Kidney epithelial cell (primary cell): Measurements from ENCODE around the gene CACNA1I. TPM values are rescaled to one million over a fixed set of nuclear protein-coding genes. Genes with fewer than 3 reads are reported as not detected.

Experiments
- DNase-seq: peaks from one replicate; pipeline ENCODE4 v3.0.0-alpha.2; 2010; ENCODE audit warnings: low read depth
- H3K27me3 ChIP-seq: 2 replicates; pipeline ENCODE4 v1.6.0; 2011; ENCODE audit warnings: low read length; ENCODE audit not compliant: control insufficient read depth, insufficient read depth
- H3K36me3 ChIP-seq: 2 replicates; pipeline ENCODE4 v1.5.1; 2011; ENCODE audit warnings: low read length; ENCODE audit not compliant: control insufficient read depth, insufficient read depth
- H3K4me3 ChIP-seq: 2 replicates; pipeline ENCODE4 v1.5.1; 2011; ENCODE audit warnings: low read depth, mild to moderate bottlenecking, control low read depth, low read length
- CTCF ChIP-seq: IDR thresholded peaks from 2 replicates; pipeline ENCODE4 v1.5.1; 2011; ENCODE audit warnings: mild to moderate bottlenecking, moderate library complexity, low read length, control low read depth, inconsistent platforms; ENCODE audit not compliant: insufficient read depth, poor library complexity, severe bottlenecking
- total RNA-seq: library from RNA; depleted of rRNA; stranded (reverse); fragments of >200 nt; gene quantifications from 2 replicates; pipeline ENCODE4 v1.2.3, GENCODE V29; 2015

Gene CACNA1I
- total RNA-seq, 1 donor from 2014 or later = not detected

GRCh38 chr22:39658367-39658766, 87.8 kb downstream of the CACNA1I start:
- H3K36me3 ChIP-seq = no peaks in the 10 kb centered on the region
- H3K4me3 ChIP-seq = no peak overlapping the region
- TF ChIP-seq CTCF = no peak
- DNase-seq = no peak
- peaks cover 84% of the 10 kb centered on the region for H3K27me3 ChIP-seq

DNA sequence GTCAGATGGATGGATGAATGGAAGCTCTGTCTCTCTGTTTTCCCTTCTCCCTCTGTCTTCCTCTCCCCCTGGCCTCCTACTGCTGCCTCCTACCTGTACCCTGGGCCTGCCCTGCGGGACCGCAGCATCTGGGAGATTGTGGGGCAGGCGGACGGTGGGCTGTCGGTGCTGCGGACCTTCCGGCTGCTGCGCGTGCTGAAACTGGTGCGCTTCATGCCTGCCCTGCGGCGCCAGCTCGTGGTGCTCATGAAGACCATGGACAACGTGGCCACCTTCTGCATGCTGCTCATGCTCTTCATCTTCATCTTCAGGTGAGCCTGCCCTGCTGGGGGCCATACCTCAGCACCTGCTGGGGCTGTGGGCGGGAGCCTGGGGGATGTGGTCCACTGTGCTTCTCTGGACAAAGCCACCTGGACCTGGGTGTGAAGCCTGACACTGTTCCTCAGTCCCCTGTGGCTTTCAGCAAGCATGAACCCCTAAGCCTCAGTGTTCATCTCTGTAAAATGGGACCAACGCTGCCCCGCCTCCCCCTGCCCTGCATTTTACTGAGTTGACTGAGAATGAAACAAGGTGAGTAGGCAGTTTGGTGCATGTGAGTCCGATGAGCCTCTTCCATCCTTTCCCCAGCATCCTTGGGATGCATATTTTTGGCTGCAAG, 88.4 kb downstream of the CACNA1I start:
- peaks cover 88% of the 10 kb centered on the region for H3K27me3 ChIP-seq

DNA sequence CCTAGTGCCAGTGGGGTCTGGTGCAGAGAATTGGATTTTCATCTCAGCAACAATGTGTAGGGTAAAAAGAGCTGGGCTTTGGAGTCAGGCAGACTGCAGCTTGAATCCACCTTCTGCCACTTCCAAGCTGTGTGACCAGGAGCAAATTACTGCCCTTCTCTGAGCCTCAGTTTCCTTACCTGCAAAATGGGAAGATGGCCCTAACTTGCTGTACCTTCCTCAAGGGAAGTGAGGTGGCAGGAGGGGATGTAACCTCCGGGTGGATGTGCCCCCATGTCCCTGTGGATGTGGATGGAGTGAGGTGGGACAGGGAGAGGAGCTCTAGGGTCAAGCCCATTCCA, 90.9 kb downstream of the CACNA1I start:
- Histone ChIP-seq H3K36me3 (no peaks in the 10 kb centered on the region), H3K27me3 (peaks cover 84% of the 10 kb centered on the region), H3K4me3 (no peak overlapping the region)
- DNase-seq = no peak
- TF ChIP-seq CTCF = no peak

More for the DNA sequence above, 88.4 kb downstream of the CACNA1I start:
- DNase-seq = no peak
- H3K36me3 ChIP-seq = no peaks in the 10 kb centered on the region
- no peak for TF ChIP-seq CTCF
- H3K4me3 ChIP-seq = no peak overlapping the region

DNA sequence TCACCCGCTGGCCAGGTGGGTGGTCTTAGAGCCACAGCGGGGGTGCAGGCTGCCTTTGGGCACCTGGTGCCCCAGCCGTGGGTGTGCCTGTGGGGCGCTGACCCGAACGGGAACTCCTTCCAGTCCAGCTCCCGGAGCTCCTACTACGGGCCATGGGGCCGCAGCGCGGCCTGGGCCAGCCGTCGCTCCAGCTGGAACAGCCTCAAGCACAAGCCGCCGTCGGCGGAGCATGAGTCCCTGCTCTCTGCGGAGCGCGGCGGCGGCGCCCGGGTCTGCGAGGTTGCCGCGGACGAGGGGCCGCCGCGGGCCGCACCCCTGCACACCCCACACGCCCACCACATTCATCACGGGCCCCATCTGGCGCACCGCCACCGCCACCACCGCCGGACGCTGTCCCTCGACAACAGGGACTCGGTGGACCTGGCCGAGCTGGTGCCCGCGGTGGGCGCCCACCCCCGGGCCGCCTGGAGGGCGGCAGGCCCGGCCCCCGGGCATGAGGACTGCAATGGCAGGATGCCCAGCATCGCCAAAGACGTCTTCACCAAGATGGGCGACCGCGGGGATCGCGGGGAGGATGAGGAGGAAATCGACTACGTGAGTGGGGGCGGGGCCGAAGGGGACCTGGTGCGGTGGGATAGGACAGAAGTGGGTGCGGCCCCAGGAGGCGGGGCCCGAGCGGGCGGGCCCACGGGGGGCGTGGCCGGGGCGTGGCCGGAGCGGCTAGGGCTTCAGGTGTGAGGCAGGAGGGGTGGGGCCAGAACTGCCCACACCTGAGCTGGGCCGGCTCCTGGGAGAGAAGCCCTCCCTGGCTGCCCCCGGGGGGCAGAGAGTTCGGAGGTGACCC, 91.5 kb downstream of the CACNA1I start:
- DNase-seq = no peak
- Histone ChIP-seq H3K36me3 (no peaks in the 10 kb centered on the region), H3K4me3 (no peak overlapping the region), H3K27me3 (peaks cover 80% of the 10 kb centered on the region)
- TF ChIP-seq CTCF = no peak

GRCh38 chr22:39662686-39663052, 92.1 kb downstream of the CACNA1I start:
- no peaks in the 10 kb centered on the region for H3K36me3 ChIP-seq
- TF ChIP-seq CTCF = no peak
- DNase-seq = no peak
- peaks cover 76% of the 10 kb centered on the region for H3K27me3 ChIP-seq
- H3K4me3 ChIP-seq = no peak overlapping the region

GRCh38 chr22:39663751-39664150, 93.2 kb downstream of the CACNA1I start:
- peaks cover 72% of the 10 kb centered on the region for H3K27me3 ChIP-seq
- no peak for TF ChIP-seq CTCF
- DNase-seq = no peak
- H3K4me3 ChIP-seq = no peak overlapping the region
- H3K36me3 ChIP-seq = no peaks in the 10 kb centered on the region
